Astrocyte (in vitro differentiated cells and primary cell): ENCODE measurements around the gene TCEAL4.
"Not testable (repeated sequence)": the region's sequence is repeated elsewhere in the genome, so short reads cannot be mapped to it uniquely, and the experiment has no call there.

Source experiments
- CTCF ChIP-seq: IDR thresholded peaks from 2 replicates; pipeline ENCODE4 v1.5.1; 2011; ENCODE audit warnings: low read depth, mild to moderate bottlenecking, inconsistent platforms, low read length, moderate library complexity; ENCODE audit not compliant: insufficient read depth
- EZH2 ChIP-seq: IDR thresholded peaks from 2 replicates; pipeline ENCODE4 v1.6.1; 2012; ENCODE audit warnings: mild to moderate bottlenecking, low read length, inconsistent platforms; ENCODE audit not compliant: insufficient read depth

GRCh38 chrX:103592295-103592694 lies 7.0 kb downstream of the TCEAL4 start:
- TF ChIP-seq CTCF, EZH2: not testable (repeated sequence)
